Choroid plexus epithelial cell (primary cell): Measurements from ENCODE around the gene KRT35.
"Not testable (repeated sequence)": the region's sequence is repeated elsewhere in the genome, so short reads cannot be mapped to it uniquely, and the experiment has no call there.

Experiments used
- DNase-seq: peaks from one replicate; pipeline ENCODE4 v3.0.0-alpha.2; 2010; ENCODE audit warnings: low read depth
- H3K4me3 ChIP-seq: 2 replicates; pipeline ENCODE4 v1.5.1; 2011; ENCODE audit warnings: low read depth, mild to moderate bottlenecking, control low read depth, low read length, moderate library complexity
- CTCF ChIP-seq: conservative IDR thresholded peaks from 2 replicates; pipeline ENCODE4 v1.5.1; 2011; ENCODE audit warnings: low read depth, mild to moderate bottlenecking, control low read depth, inconsistent platforms, low read length, moderate library complexity

Gene KRT35

DNA sequence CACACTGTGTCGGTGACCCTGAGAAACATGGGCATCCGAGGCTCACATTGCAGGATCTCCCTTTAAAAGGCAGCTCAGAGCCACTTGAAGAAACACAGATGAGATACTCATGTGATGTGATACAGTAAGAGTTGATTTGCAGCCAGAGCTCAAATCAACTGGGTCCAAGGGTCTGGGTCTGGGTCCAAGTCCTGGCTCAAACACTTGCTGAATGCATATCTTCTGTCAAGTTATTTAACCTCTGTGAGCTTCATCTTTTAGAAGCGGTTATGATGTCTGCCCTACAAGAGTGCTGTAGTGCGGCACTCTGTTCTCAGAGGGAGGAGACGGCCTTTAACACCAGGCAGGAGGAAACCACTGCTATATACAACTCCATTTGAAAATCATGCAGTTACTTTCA, 46.5 kb downstream of the KRT35 start:
- TF ChIP-seq CTCF = no peak
- H3K4me3 ChIP-seq = no peak overlapping the region
- DNase-seq = peak; percentile 30

GRCh38 chr17:41434005-41434404, 46.9 kb downstream of the KRT35 start:
- H3K4me3 ChIP-seq = no peak overlapping the region
- TF ChIP-seq CTCF = no peak
- DNase-seq = no peak

DNA sequence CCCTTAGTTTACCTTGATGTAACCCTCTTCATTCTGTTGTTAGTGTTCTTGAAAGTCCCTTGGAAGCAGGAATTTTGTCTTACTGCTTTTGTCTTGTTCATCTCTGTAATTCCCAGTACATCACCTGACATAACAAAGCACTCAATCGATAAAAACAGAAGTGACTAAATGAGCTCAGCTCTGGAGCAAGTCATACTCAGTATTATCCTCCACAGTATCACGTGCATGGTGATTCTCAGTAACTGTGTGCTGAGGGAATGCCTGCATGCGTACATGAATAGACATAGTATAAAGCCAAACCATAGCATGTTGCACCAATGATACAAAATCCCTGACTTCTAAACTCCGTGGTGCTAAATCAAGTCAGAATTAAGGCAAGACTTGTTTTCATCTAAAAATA, 47.4 kb downstream of the KRT35 start:
- DNase-seq = no peak
- H3K4me3 ChIP-seq = no peak overlapping the region
- TF ChIP-seq CTCF = no peak

GRCh38 chr17:41430376-41430775, 50.6 kb downstream of the KRT35 start:
- H3K4me3 ChIP-seq, DNase-seq: not testable (repeated sequence)

DNA sequence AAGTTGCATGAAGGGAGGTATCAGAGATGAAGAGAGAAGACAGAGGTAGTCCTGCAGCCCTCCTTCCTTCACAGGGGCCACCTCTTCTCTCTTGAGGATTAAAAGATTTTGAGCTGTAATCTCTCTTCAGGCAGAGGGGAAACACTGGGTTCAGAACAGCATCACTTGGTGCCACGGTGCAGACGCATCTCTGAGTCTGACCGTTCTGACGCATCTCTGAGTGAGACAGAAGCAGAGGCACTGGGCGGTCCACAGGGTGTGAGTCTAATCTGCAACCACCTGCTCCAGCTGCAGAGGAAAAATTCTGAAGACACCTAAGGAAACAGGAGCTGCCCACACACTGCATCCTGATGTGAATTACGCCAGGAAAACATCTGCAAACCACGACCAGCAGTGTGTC, 51.3 kb downstream of the KRT35 start:
- TF ChIP-seq CTCF = no peak
- no peak for DNase-seq
- no peak overlapping the region for H3K4me3 ChIP-seq

GRCh38 chr17:41428591-41429291, 52.2 kb downstream of the KRT35 start:
- no peak for DNase-seq
- no peak for TF ChIP-seq CTCF

More at GRCh38 chr17:41428591-41429291, 52.2 kb downstream of the KRT35 start:
- no peak overlapping the region for H3K4me3 ChIP-seq
